HG02642 (cell line): Measurements from ENCODE around the gene TCF4.
"Not testable (repeated sequence)": the region's sequence is repeated elsewhere in the genome, so short reads cannot be mapped to it uniquely, and the experiment has no call there.

Experiments
- ATAC-seq: cut with Tn5 transposase; IDR thresholded peaks from one replicate; pipeline ENCODE4 v1.9.1; 2021; ENCODE audit warnings: mild to moderate bottlenecking; ENCODE audit not compliant: unreplicated experiment, poor library complexity

The TCF4 gene

GRCh38 chr18:55483266-55483871 lies 104.6 kb downstream of the TCF4 start:
- no peak for ATAC-seq

- ATAC-seq = no peak
Measured at GRCh38 chr18:55479656-55480420, 108.2 kb downstream of the TCF4 start.

GRCh38 chr18:55477860-55478581 lies 110.0 kb downstream of the TCF4 start:
- ATAC-seq = peak; percentile 30

GRCh38 chr18:55477499-55477859 lies 110.5 kb downstream of the TCF4 start:
- peak; percentile 85 for ATAC-seq

GRCh38 chr18:55475916-55476315 lies 112.1 kb downstream of the TCF4 start:
- no peak for ATAC-seq

GRCh38 chr18:55475467-55475866 lies 112.5 kb downstream of the TCF4 start:
- no peak for ATAC-seq

- no peak for ATAC-seq
Measured at GRCh38 chr18:55473560-55473959, 114.4 kb downstream of the TCF4 start.

- no peak for ATAC-seq
Measured at GRCh38 chr18:55473058-55473457, 114.9 kb downstream of the TCF4 start.

- ATAC-seq = no peak
Measured at GRCh38 chr18:55470826-55471225, 117.2 kb downstream of the TCF4 start.

- ATAC-seq = not testable (repeated sequence)
Measured at GRCh38 chr18:55469134-55469533, 118.9 kb downstream of the TCF4 start.

GRCh38 chr18:55466789-55467188 lies 121.2 kb downstream of the TCF4 start:
- ATAC-seq = no peak

GRCh38 chr18:55465313-55465712 lies 122.7 kb downstream of the TCF4 start:
- ATAC-seq = no peak

- ATAC-seq = no peak
Measured at GRCh38 chr18:55464581-55464980, 123.4 kb downstream of the TCF4 start.

- no peak for ATAC-seq
Measured at GRCh38 chr18:55462652-55463051, 125.3 kb downstream of the TCF4 start.

- no peak for ATAC-seq
Measured at GRCh38 chr18:55461848-55462247, 126.1 kb downstream of the TCF4 start.

GRCh38 chr18:55458456-55459203 lies 129.4 kb downstream of the TCF4 start:
- no peak for ATAC-seq

GRCh38 chr18:55457028-55457427 lies 131.0 kb downstream of the TCF4 start:
- no peak for ATAC-seq

- no peak for ATAC-seq
Measured at GRCh38 chr18:55455938-55456337, 132.1 kb downstream of the TCF4 start.

GRCh38 chr18:55453186-55453585 lies 134.8 kb downstream of the TCF4 start:
- no peak for ATAC-seq

- ATAC-seq = no peak
Measured at GRCh38 chr18:55452123-55452611, 135.8 kb downstream of the TCF4 start.
